ENCODE measurements around the gene TERT. TPM values are rescaled to one million over a fixed set of nuclear protein-coding genes. Genes with fewer than 3 reads are reported as not detected.

TERT gene
- total and polyA plus RNA-seq, 4 donors = 0.02 TPM; not detected in 3

GRCh38 chr5:1242733-1243486, 52.0 kb downstream of the TERT start:
- H3K27me3 ChIP-seq (ENCODE audit: control insufficient read depth in 3 of 3, insufficient read depth in 3 of 3, low read length in 2 of 3) = peaks cover 0 to 28% (median 9%) of the 10 kb centered on the region in 3 donors
- TF ChIP-seq CTCF (IDR thresholded peaks at IDR 0.05; ENCODE audit: control extremely low read depth, extremely low read depth) = no peak
- WGBS, 2 donors = 77 to 80% methylated on average over 14 of the region's 14 CpGs

GRCh38 chr5:1241509-1242080, 53.3 kb downstream of the TERT start:
- ATAC-seq (ENCODE audit: insufficient read depth, low FRiP score) (no peak), DNase-seq (no peak)
- Histone ChIP-seq H3K9ac (ENCODE audit: insufficient read depth in 1 of 2, low read length in 2 of 2) (no peak overlapping the region), H3K9me3 (ENCODE audit: control insufficient read depth in 4 of 4, insufficient read depth in 3 of 4, low read length in 3 of 4) (peaks cover 0 to under 1% (median 0%) of the 10 kb centered on the region in 4 donors), H3K4me3 (no peak overlapping the region), H3K27ac (ENCODE audit: low read depth in 1 of 2, low read length in 1 of 2) (no peak overlapping the region), H3K36me3 (ENCODE audit: control insufficient read depth in 4 of 4, insufficient read depth in 4 of 4, low read length in 4 of 4) (no peaks in the 10 kb centered on the region), H3K27me3 (ENCODE audit: control insufficient read depth in 3 of 3, insufficient read depth in 3 of 3, low read length in 2 of 3) (peaks cover 0 to 22% (median 9%) of the 10 kb centered on the region in 3 donors), H3K4me1 (ENCODE audit: control insufficient read depth in 5 of 5, insufficient read depth in 5 of 5, low read length in 5 of 5) (no peaks in the 10 kb centered on the region)
- WGBS, 2 donors = 74 to 81% methylated on average over 22 of the region's 22 CpGs
- no peak for TF ChIP-seq CTCF (IDR thresholded peaks at IDR 0.05; ENCODE audit: control extremely low read depth, extremely low read depth)

More at GRCh38 chr5:1242733-1243486, 52.0 kb downstream of the TERT start:
- Histone ChIP-seq H3K36me3 (ENCODE audit: control insufficient read depth in 4 of 4, insufficient read depth in 4 of 4, low read length in 4 of 4) (no peaks in the 10 kb centered on the region), H3K4me3 (no peak overlapping the region), H3K27ac (ENCODE audit: low read depth in 1 of 2, low read length in 1 of 2) (no peak overlapping the region), H3K4me1 (ENCODE audit: control insufficient read depth in 5 of 5, insufficient read depth in 5 of 5, low read length in 5 of 5) (no peaks in the 10 kb centered on the region), H3K9me3 (ENCODE audit: control insufficient read depth in 4 of 4, insufficient read depth in 3 of 4, low read length in 3 of 4) (no peaks in the 10 kb centered on the region), H3K9ac (ENCODE audit: insufficient read depth in 1 of 2, low read length in 2 of 2) (no peak overlapping the region)
- no peak for DNase-seq
- no peak for ATAC-seq (ENCODE audit: insufficient read depth, low FRiP score)

GRCh38 chr5:1240496-1241260, 54.2 kb downstream of the TERT start:
- no peaks in the 10 kb centered on the region for H3K36me3 ChIP-seq (ENCODE audit: control insufficient read depth in 4 of 4, insufficient read depth in 4 of 4, low read length in 4 of 4)
- 86 to 88% methylated on average over 29 of the region's 29 CpGs for WGBS, 2 donors
- no peak for TF ChIP-seq CTCF (IDR thresholded peaks at IDR 0.05; ENCODE audit: control extremely low read depth, extremely low read depth)
- no peak for DNase-seq
- no peak overlapping the region for H3K4me3 ChIP-seq
- no peaks in the 10 kb centered on the region for H3K4me1 ChIP-seq (ENCODE audit: control insufficient read depth in 5 of 5, insufficient read depth in 5 of 5, low read length in 5 of 5)
- no peak overlapping the region for H3K9ac ChIP-seq (ENCODE audit: insufficient read depth in 1 of 2, low read length in 2 of 2)
- H3K27me3 ChIP-seq (ENCODE audit: control insufficient read depth in 3 of 3, insufficient read depth in 3 of 3, low read length in 2 of 3) = peaks cover 0 to 18% (median 2%) of the 10 kb centered on the region in 3 donors
- no peak for ATAC-seq (ENCODE audit: insufficient read depth, low FRiP score)
- H3K27ac ChIP-seq (ENCODE audit: low read depth in 1 of 2, low read length in 1 of 2) = no peak overlapping the region
- peaks cover 0 to 4% (median under 1%) of the 10 kb centered on the region in 4 donors for H3K9me3 ChIP-seq (ENCODE audit: control insufficient read depth in 4 of 4, insufficient read depth in 3 of 4, low read length in 3 of 4)
